WTC11 (cell line): ENCODE results near the gene TCL1B. TPM values are rescaled to one million over a fixed set of nuclear protein-coding genes. Genes with fewer than 3 reads are reported as not detected.

ENCODE experiments used
- ATAC-seq: fragments of 200-7000 bp; cut with Tn5 transposase; 2 replicates; pipeline ENCODE4 v1.10.0; 2021; ENCODE audit warnings: mild to moderate bottlenecking, moderate library complexity
- CTCF ChIA-PET: fragments of 300-600 bp; sonication (Branson Sonifier 250); formaldehyde crosslinking; loops from one replicate; lab custom pipeline; 2021; ENCODE audit warnings: antibody characterized with exemption; lab: Charles Lee
- POLR2A ChIA-PET: fragments of 350-600 bp; sonication (Branson Sonifier 250); formaldehyde crosslinking; loops from one replicate; lab custom pipeline; 2021; ENCODE audit warnings: antibody characterized with exemption; lab: Charles Lee
- DNase-seq: peaks from one replicate; pipeline ENCODE4 v3.0.0; 2021; ENCODE audit warnings: low spot score
- H3K27ac Mint-ChIP-seq: 2 replicates; pipeline ENCODE4 v1.8.0; 2021; ENCODE audit warnings: mixed read lengths
- H3K27me3 Mint-ChIP-seq: 2 replicates; pipeline ENCODE4 v1.8.0; 2021; ENCODE audit warnings: low read depth, mild to moderate bottlenecking, moderate library complexity, mixed read lengths
- H3K36me3 Mint-ChIP-seq: 2 replicates; pipeline ENCODE4 v1.8.0; 2021; ENCODE audit warnings: mixed read lengths
- H3K4me1 Mint-ChIP-seq: 2 replicates; pipeline ENCODE4 v1.8.0; 2022; ENCODE audit warnings: mixed read lengths
- H3K4me3 Mint-ChIP-seq: 2 replicates; pipeline ENCODE4 v1.8.0; 2021; ENCODE audit warnings: mild to moderate bottlenecking, moderate library complexity, mixed read lengths
- H3K9me3 Mint-ChIP-seq: 2 replicates; pipeline ENCODE4 v1.8.0; 2021; ENCODE audit warnings: mixed read lengths
- AR ChIP-seq: fragments of 250-450 bp; sonication (Bioruptor Pico); IDR thresholded peaks from 2 replicates; pipeline ENCODE4 v1.9.0; 2021; ENCODE audit warnings: mild to moderate bottlenecking
- EMX1 ChIP-seq: fragments of 250-450 bp; sonication (Bioruptor Pico); IDR thresholded peaks from 2 replicates; pipeline ENCODE4 v1.8.0; 2021; ENCODE audit warnings: mild to moderate bottlenecking
- FOXJ3 ChIP-seq: sonication (generic); formaldehyde crosslinking; IDR thresholded peaks from 2 replicates; pipeline ENCODE4 v1.9.0; 2021; ENCODE audit warnings: missing genetic modification reagents, mild to moderate bottlenecking, borderline replicate concordance
- GABPB1 ChIP-seq: sonication (generic); formaldehyde crosslinking; IDR thresholded peaks from 2 replicates; pipeline ENCODE4 v1.8.1; 2023; ENCODE audit warnings: mild to moderate bottlenecking, missing genetic modification reagents
- HMGA2 ChIP-seq: fragments of 250-450 bp; sonication (Bioruptor Pico); IDR thresholded peaks from 2 replicates; pipeline ENCODE4 v1.4.0; 2021; ENCODE audit warnings: mild to moderate bottlenecking, moderate library complexity
- HMGXB4 ChIP-seq: sonication (generic); formaldehyde crosslinking; IDR thresholded peaks from 2 replicates; pipeline ENCODE4 v1.8.1; 2023; ENCODE audit warnings: mild to moderate bottlenecking, moderate library complexity, missing genetic modification reagents
- SP1 ChIP-seq: sonication (generic); formaldehyde crosslinking; conservative IDR thresholded peaks from 2 replicates; pipeline ENCODE4 v1.8.1; 2022; ENCODE audit warnings: missing genetic modification reagents
- ZNF263 ChIP-seq: sonication (generic); formaldehyde crosslinking; IDR thresholded peaks from 2 replicates; pipeline ENCODE4 v1.8.1; 2022; ENCODE audit warnings: low read depth, mild to moderate bottlenecking, moderate library complexity, missing genetic modification reagents
- ZNF317 ChIP-seq: sonication (generic); formaldehyde crosslinking; IDR thresholded peaks from 2 replicates; pipeline ENCODE4 v1.8.1; 2023; ENCODE audit warnings: low read depth, mild to moderate bottlenecking, moderate library complexity, missing genetic modification reagents, borderline replicate concordance
- ZNF396 ChIP-seq: fragments of 250-450 bp; sonication (Bioruptor Pico); IDR thresholded peaks from 2 replicates; pipeline ENCODE4 v1.8.0; 2021; ENCODE audit warnings: mild to moderate bottlenecking, moderate library complexity, borderline replicate concordance
- ZNF416 ChIP-seq: fragments of 250-450 bp; sonication (Bioruptor Pico); IDR thresholded peaks from 2 replicates; pipeline ENCODE4 v1.9.0; 2021; ENCODE audit warnings: mild to moderate bottlenecking, inconsistent platforms
- ZNF423 ChIP-seq: fragments of 250-450 bp; sonication (Bioruptor Pico); IDR thresholded peaks from 2 replicates; pipeline ENCODE4 v2.1.2; 2022; ENCODE audit warnings: mild to moderate bottlenecking, moderate library complexity
- total RNA-seq: library from RNA; stranded (reverse); gene quantifications from 3 replicates; pipeline ENCODE4 v1.2.3, GENCODE V29; 2021
- TF ChIP-seq, protein P1 (sequence below): sonication (generic); formaldehyde crosslinking; IDR thresholded peaks from 2 replicates; pipeline ENCODE4 v1.8.1; 2023; ENCODE audit warnings: mild to moderate bottlenecking, missing genetic modification reagents, borderline replicate concordance
- TF ChIP-seq, protein P2 (sequence below): sonication (generic); formaldehyde crosslinking; conservative IDR thresholded peaks from 2 replicates; pipeline ENCODE4 v1.8.1; 2023; ENCODE audit warnings: mild to moderate bottlenecking, low read depth, missing genetic modification reagents, moderate library complexity
- TF ChIP-seq, protein P3 (sequence below): sonication (generic); formaldehyde crosslinking; IDR thresholded peaks from 2 replicates; pipeline ENCODE4 v1.8.0; 2022; ENCODE audit warnings: mild to moderate bottlenecking, missing genetic modification reagents
- TF ChIP-seq, protein P4 (sequence below): sonication (generic); formaldehyde crosslinking; IDR thresholded peaks from 2 replicates; pipeline ENCODE4 v1.8.0; 2022; ENCODE audit warnings: mild to moderate bottlenecking, missing genetic modification reagents
- TF ChIP-seq, protein P5 (sequence below): sonication (generic); formaldehyde crosslinking; IDR thresholded peaks from 2 replicates; pipeline ENCODE4 v1.8.1; 2022; ENCODE audit warnings: low read depth, mild to moderate bottlenecking, moderate library complexity, missing genetic modification reagents, borderline replicate concordance

TCL1B gene
- total RNA-seq, 1 experiment from 2014 or later: 5.7 TPM

DNA sequence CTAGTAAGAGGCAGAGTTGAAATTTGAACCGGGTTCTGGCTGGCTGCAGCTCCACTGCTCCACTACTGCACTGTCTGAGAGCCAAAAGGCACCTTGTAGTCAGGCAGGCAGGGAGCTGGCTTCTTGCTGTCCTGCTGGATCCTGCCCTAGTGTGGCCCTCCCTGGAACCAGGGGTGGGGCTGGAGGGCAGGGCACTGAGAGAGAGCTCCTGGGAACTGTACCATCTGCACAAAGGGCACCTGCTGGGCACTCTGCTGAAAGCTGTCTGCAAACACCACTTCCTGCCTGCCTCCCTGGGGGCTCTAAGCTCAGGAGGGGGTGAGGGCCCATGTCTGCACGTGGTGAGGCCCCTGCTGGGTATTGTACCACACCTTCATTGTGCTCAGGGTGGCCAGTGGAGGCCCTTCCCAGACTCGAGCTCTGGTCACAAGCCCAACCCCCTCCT lies 19.0 kb upstream of the TCL1B start (continued):
- no peak for TF ChIP-seq AR
- TF ChIP-seq, all 79 proteins: peak for 3

DNA sequence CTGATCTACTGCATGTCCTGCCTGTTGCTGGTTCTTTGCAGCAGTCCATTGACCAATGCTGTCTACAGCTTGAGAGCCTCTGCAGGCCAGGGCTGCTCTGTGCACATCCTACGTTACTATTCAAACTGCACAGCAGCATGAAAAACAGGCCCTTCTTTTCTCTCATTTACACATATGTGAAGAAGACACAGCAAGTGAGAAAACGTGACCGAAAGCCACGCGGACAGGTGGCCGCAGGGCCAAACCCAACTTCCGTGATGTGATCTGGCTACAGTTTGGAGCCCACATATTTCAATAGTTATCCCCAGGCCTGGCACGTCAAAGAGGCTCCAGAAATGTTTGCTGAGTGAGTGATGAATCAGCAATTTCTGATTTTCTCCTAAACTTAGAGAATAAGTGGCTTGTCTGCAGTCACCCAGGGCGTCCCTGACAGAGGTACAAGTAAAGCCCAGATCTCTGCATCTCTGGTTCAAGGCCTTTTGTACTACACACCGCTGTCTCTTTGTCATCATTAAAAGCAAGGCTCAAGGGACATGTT lies 17.9 kb upstream of the TCL1B start:
- ATAC-seq: no peak
- no peak overlapping the region for H3K27ac Mint-ChIP-seq

GRCh38 chr14:95674613-95675012 lies 11.6 kb upstream of the TCL1B start:
- CTCF ChIA-PET: interaction anchor here (0.7 to 1.4 kb wide), 2 partner anchors 9 to 320 kb away, joined by 3 to 5 read pairs; no protein-coding TSS in a partner anchor
- H3K27ac Mint-ChIP-seq: no peak overlapping the region
- ATAC-seq: no peak
- TF ChIP-seq, protein P1, sequence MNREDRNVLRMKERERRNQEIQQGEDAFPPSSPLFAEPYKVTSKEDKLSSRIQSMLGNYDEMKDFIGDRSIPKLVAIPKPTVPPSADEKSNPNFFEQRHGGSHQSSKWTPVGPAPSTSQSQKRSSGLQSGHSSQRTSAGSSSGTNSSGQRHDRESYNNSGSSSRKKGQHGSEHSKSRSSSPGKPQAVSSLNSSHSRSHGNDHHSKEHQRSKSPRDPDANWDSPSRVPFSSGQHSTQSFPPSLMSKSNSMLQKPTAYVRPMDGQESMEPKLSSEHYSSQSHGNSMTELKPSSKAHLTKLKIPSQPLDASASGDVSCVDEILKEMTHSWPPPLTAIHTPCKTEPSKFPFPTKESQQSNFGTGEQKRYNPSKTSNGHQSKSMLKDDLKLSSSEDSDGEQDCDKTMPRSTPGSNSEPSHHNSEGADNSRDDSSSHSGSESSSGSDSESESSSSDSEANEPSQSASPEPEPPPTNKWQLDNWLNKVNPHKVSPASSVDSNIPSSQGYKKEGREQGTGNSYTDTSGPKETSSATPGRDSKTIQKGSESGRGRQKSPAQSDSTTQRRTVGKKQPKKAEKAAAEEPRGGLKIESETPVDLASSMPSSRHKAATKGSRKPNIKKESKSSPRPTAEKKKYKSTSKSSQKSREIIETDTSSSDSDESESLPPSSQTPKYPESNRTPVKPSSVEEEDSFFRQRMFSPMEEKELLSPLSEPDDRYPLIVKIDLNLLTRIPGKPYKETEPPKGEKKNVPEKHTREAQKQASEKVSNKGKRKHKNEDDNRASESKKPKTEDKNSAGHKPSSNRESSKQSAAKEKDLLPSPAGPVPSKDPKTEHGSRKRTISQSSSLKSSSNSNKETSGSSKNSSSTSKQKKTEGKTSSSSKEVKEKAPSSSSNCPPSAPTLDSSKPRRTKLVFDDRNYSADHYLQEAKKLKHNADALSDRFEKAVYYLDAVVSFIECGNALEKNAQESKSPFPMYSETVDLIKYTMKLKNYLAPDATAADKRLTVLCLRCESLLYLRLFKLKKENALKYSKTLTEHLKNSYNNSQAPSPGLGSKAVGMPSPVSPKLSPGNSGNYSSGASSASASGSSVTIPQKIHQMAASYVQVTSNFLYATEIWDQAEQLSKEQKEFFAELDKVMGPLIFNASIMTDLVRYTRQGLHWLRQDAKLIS: no peak
- no peak for TF ChIP-seq HMGXB4
- no peak for TF ChIP-seq SP1 (CRISPR knock-in tag)
- no peak for TF ChIP-seq ZNF396 (CRISPR knock-in tag)
- no peak for TF ChIP-seq GABPB1 (CRISPR knock-in tag)
- TF ChIP-seq ZNF317: no peak

More for the DNA sequence above, 17.9 kb upstream of the TCL1B start:
- ChIA-PET CTCF (interaction anchor here (1.9 to 3.4 kb wide), 3 partner anchors 13 to 102 kb away, joined by 6 to 16 read pairs (median 6); no protein-coding TSS in a partner anchor), POLR2A (no interaction called here)
- no peak overlapping the region for H3K4me3 Mint-ChIP-seq
- H3K4me1 Mint-ChIP-seq: peaks cover 22% of the 10 kb centered on the region
- H3K36me3 Mint-ChIP-seq: no peaks in the 10 kb centered on the region
- H3K9me3 Mint-ChIP-seq: no peaks in the 10 kb centered on the region
- TF ChIP-seq HMGA2 (no peak), ZNF416 (CRISPR knock-in tag) (no peak), ZNF263 (CRISPR knock-in tag) (no peak), ZNF423 (no peak), FOXJ3 (CRISPR knock-in tag) (no peak), ZNF396 (CRISPR knock-in tag) (no peak), GABPB1 (CRISPR knock-in tag) (no peak), EMX1 (CRISPR knock-in tag) (no peak)
- TF ChIP-seq, protein P2, sequence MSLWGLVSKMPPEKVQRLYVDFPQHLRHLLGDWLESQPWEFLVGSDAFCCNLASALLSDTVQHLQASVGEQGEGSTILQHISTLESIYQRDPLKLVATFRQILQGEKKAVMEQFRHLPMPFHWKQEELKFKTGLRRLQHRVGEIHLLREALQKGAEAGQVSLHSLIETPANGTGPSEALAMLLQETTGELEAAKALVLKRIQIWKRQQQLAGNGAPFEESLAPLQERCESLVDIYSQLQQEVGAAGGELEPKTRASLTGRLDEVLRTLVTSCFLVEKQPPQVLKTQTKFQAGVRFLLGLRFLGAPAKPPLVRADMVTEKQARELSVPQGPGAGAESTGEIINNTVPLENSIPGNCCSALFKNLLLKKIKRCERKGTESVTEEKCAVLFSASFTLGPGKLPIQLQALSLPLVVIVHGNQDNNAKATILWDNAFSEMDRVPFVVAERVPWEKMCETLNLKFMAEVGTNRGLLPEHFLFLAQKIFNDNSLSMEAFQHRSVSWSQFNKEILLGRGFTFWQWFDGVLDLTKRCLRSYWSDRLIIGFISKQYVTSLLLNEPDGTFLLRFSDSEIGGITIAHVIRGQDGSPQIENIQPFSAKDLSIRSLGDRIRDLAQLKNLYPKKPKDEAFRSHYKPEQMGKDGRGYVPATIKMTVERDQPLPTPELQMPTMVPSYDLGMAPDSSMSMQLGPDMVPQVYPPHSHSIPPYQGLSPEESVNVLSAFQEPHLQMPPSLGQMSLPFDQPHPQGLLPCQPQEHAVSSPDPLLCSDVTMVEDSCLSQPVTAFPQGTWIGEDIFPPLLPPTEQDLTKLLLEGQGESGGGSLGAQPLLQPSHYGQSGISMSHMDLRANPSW (CRISPR knock-in tag): no peak
- TF ChIP-seq, protein P3, sequence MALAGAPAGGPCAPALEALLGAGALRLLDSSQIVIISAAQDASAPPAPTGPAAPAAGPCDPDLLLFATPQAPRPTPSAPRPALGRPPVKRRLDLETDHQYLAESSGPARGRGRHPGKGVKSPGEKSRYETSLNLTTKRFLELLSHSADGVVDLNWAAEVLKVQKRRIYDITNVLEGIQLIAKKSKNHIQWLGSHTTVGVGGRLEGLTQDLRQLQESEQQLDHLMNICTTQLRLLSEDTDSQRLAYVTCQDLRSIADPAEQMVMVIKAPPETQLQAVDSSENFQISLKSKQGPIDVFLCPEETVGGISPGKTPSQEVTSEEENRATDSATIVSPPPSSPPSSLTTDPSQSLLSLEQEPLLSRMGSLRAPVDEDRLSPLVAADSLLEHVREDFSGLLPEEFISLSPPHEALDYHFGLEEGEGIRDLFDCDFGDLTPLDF: no peak
- TF ChIP-seq, protein P4, sequence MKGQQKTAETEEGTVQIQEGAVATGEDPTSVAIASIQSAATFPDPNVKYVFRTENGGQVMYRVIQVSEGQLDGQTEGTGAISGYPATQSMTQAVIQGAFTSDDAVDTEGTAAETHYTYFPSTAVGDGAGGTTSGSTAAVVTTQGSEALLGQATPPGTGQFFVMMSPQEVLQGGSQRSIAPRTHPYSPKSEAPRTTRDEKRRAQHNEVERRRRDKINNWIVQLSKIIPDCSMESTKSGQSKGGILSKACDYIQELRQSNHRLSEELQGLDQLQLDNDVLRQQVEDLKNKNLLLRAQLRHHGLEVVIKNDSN (CRISPR knock-in tag): no peak
- TF ChIP-seq, protein P5, sequence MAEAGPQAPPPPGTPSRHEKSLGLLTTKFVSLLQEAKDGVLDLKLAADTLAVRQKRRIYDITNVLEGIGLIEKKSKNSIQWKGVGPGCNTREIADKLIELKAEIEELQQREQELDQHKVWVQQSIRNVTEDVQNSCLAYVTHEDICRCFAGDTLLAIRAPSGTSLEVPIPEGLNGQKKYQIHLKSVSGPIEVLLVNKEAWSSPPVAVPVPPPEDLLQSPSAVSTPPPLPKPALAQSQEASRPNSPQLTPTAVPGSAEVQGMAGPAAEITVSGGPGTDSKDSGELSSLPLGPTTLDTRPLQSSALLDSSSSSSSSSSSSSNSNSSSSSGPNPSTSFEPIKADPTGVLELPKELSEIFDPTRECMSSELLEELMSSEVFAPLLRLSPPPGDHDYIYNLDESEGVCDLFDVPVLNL (CRISPR knock-in tag): no peak
- TF ChIP-seq, all 79 proteins: peak for 0
- peaks cover 38% of the 10 kb centered on the region for H3K27me3 Mint-ChIP-seq
- no peak for DNase-seq

More at GRCh38 chr14:95674613-95675012, 11.6 kb upstream of the TCL1B start:
- Mint-ChIP-seq H3K36me3 (peaks cover 11% of the 10 kb centered on the region), H3K4me3 (no peak overlapping the region), H3K9me3 (peaks cover 26% of the 10 kb centered on the region), H3K4me1 (peaks cover 18% of the 10 kb centered on the region), H3K27me3 (peaks cover 35% of the 10 kb centered on the region)
- no peak for DNase-seq
- POLR2A ChIA-PET: interaction anchor here (0.6 kb wide), 1 partner anchor 36 kb away, joined by 5 read pairs; no protein-coding TSS in a partner anchor
